Left colon (tissue), 2 donors: ENCODE data around the gene TRPM3. TPM values are rescaled to one million over a fixed set of nuclear protein-coding genes. Genes with fewer than 3 reads are reported as not detected.

Experiments
- ATAC-seq: fragments of 200-7000 bp; cut with Tn5 transposase; one replicate; pipeline ENCODE4 v1.9.1; 2020; ENCODE audit warnings: mild to moderate bottlenecking, moderate library complexity
- DNase-seq, 2 donors: peaks; one replicate each; pipeline ENCODE4 v3.0.0-alpha.2; 2020
- intact Hi-C, 2 donors: fragments of 100-400 bp; cut with DNase I in 1 of 2; cut with micrococcal nuclease in 1 of 2; formaldehyde crosslinking; loops; one replicate each; pipeline versions ENCODE4 v1.11.2 to v1.14.0; 2022; cut with DNase I, micrococcal nuclease
- long read RNA-seq: library from polyadenylated mRNA; unstranded; transcript quantifications from one replicate; pipeline ENCODE4 v2.0.0, GENCODE V29; 2021
- total RNA-seq, 2 donors: library from RNA; stranded (reverse); fragmentation: NEBNext Ultra II Directional; extraction: Animal tissue kit (Norgen Biotek cat#: 25700); gene quantifications; one replicate each; pipeline ENCODE4 v1.2.1, GENCODE V29; 2021
- donor health status: DM: no; HTN: no; CAD: no.
- donor health status: DM: yes; HTN: yes; CAD: no.

Gene TRPM3
- total RNA-seq = under 1 TPM; 0.22 to 0.73 TPM
- long read RNA-seq, partial matches to known transcripts = 0 of 2 reads
- long read RNA-seq, other reads (novel, unspliced or antisense) = 2 of 2 reads

GRCh38 chr9:71121275-71122021 lies at the start of gene TRPM3:
TRPM3 (minus strand) TSS chr9:71121621; CDS start chr9:71121354, 267 bp downstream.
- DNase-seq (no peak), ATAC-seq (no peak)
- intact Hi-C loops = loop anchor here in 1 of 2 donors (10.0 kb wide), 1 partner anchor 57 kb away; no protein-coding TSS in a partner anchor

DNA sequence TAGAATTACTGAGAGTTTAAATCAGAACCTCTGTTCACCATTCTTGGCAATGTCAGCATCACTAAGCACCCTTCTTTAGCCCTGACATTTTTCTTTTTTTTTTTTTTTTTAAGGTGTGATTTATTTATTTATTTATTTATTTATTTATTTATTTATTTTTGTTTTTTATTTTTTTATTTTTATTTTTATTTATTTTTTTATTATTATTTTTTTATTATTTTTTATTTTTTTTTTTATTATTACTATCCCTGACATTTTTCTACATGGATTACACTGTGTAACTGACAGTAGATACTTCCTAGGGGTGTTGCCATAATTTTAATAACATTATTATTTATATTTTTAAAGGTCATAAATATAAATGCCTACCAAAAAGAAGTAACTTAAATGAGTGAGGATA lies 47.0 kb upstream of the TRPM3 start:
- DNase-seq (no peak), ATAC-seq (no peak)
- intact Hi-C loops = no loop called here

GRCh38 chr9:71162126-71162525 lies 40.7 kb upstream of the TRPM3 start:
- intact Hi-C loops = no loop called here
- no peak for ATAC-seq
- no peak for DNase-seq

DNA sequence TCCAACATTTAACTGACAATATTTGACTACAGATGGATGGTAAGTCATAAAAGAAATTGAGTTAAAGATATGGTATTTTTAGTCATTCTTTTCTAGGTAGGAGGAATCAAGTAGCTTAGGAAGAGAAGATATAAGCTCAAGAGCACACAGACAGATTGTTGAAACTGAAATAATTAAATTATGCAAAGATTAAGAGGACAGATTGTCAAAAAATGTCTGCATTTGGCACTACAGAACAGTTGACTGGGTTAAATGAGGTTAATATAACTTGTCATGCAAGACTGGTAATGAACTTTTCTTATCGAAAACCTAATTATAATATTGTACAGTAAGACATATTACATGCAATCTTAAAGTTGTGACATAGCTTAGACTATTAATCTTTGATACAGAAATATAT lies 36.3 kb upstream of the TRPM3 start:
- intact Hi-C loops = loop anchor here in 1 of 2 donors (5.0 kb wide), 1 partner anchor 120 kb away; no protein-coding TSS in a partner anchor
- DNase-seq = no peak
- ATAC-seq = no peak

- intact Hi-C loops = no loop called here
- DNase-seq = no peak
- no peak for ATAC-seq
These were observed 25.9 kb upstream of the TRPM3 start for GRCh38 chr9:71147368-71147767.

- ATAC-seq (no peak), DNase-seq (no peak)
- intact Hi-C loops = no loop called here
These were observed 25.1 kb upstream of the TRPM3 start for GRCh38 chr9:71146511-71146910.

GRCh38 chr9:71145179-71145578 lies 23.8 kb upstream of the TRPM3 start:
- ATAC-seq (no peak), DNase-seq (no peak)
- intact Hi-C loops = no loop called here

DNA sequence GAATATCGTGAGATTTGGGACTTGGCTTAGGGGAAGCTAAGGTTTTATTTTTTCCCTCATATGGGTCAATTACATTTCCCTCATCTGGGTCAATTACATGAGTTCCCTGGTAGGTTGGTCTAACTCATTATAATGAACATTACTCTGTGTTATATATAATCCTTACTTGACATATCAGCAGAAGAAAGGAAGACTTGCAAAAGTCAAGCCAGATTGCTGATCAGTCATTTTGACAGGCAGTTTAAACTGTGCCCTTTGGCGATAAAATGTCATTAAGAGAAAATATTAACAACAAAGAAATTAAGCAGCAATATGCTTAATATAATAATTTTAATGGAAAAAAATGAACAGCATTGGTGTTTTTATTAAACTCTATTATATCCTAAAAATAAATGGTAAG lies 23.1 kb upstream of the TRPM3 start:
- ATAC-seq (no peak), DNase-seq (no peak)
- intact Hi-C loops = no loop called here

- ATAC-seq = no peak
- DNase-seq = no peak
- intact Hi-C loops = no loop called here
These were observed 15.3 kb upstream of the TRPM3 start for GRCh38 chr9:71136696-71137095.

DNA sequence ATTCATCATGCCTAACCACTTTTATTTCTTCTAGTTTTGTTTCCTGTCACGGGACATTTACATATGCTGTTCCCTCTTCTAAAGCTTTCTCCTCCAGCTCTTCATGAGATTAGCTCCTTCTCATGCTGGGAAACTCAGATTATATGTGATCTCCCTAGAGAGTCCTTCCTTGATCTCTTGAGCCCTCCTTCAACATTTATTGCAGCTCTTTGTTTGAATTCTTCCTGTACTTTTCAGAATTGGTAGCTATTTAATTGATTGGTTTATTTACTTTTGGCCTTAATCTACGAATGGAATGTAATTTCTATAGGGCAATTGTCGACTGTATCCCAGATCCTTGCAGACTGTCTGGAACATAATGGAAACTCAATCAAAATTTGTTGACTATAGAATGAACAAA lies 9.7 kb upstream of the TRPM3 start:
- ATAC-seq = peak; percentile 17
- DNase-seq = no peak
- intact Hi-C loops = no loop called here

DNA sequence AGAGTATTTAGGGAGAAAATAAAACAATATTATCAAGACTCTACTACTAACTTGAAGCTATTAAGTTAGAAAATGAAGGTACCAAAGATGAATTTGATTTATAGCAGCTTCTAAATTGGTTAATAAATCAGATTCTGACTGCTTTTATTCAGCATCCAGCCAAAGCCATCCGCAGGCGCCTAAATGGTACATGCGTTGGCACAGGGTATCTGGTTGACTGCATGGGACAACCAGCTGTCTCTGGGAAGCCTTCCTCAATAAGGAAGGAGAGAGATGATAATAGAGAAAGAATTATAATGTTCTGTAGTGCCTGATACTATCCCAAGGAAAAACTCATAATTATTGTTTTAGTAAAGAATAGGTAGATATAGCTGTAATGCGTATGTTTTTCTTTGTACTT lies 9.1 kb upstream of the TRPM3 start:
- ATAC-seq = no peak
- intact Hi-C loops = no loop called here
- no peak for DNase-seq

- DNase-seq (no peak), ATAC-seq (no peak)
- intact Hi-C loops = loop anchor here in 1 of 2 donors (10.0 kb wide), 1 partner anchor 64 kb away; no protein-coding TSS in a partner anchor
These were observed 7.4 kb upstream of the TRPM3 start for GRCh38 chr9:71128796-71129195.

DNA sequence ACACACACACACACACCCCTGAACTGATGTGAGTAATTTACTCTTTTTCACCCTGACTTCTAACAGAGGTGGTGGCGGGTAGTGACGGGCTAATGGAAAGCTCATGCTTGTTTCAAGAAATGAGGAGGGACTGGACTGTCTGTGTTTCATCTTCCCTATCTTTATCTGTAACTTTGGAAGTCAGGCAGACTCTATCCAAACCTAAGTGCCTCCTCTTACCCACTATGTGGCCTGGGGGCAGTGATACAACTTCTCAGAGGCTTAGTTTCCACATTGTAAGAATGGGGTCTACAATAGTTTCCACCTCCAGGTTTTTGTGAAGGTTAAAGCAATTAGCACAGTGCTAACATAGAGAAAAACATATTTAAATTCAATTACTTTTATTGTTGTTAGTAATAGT lies 5.9 kb upstream of the TRPM3 start:
- no peak for DNase-seq
- intact Hi-C loops = loop anchor here in 1 of 2 donors (10.0 kb wide), 1 partner anchor 62 kb away; no protein-coding TSS in a partner anchor
- ATAC-seq = no peak

DNA sequence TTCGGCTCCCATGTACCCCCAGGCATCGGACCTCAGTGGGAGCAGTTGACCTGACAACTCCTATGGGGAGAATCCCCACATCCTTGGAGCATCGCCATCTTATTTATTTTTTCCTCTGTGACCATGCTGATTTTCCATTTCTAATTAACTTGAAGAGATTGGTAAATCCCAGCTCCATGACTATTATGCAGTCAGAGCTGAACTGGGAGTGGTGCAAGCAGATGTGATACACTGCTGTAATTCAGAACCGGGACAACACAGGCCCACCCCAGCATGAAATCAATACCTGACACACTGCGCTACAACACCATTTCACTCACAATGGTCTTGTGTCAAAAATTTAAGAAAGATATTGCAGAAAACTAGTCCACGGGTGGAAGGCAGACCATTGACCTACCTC lies 1.0 kb upstream of the TRPM3 start:
- ATAC-seq (no peak), DNase-seq (no peak)
- intact Hi-C loops = loop anchor here in 1 of 2 donors (10.0 kb wide), 1 partner anchor 58 kb away; no protein-coding TSS in a partner anchor

- intact Hi-C loops = loop anchor here in 1 of 2 donors (10.0 kb wide), 1 partner anchor 57 kb away; no protein-coding TSS in a partner anchor
- DNase-seq (no peak), ATAC-seq (no peak)
These were observed 528 bp upstream of the TRPM3 start for GRCh38 chr9:71122022-71122275.

DNA sequence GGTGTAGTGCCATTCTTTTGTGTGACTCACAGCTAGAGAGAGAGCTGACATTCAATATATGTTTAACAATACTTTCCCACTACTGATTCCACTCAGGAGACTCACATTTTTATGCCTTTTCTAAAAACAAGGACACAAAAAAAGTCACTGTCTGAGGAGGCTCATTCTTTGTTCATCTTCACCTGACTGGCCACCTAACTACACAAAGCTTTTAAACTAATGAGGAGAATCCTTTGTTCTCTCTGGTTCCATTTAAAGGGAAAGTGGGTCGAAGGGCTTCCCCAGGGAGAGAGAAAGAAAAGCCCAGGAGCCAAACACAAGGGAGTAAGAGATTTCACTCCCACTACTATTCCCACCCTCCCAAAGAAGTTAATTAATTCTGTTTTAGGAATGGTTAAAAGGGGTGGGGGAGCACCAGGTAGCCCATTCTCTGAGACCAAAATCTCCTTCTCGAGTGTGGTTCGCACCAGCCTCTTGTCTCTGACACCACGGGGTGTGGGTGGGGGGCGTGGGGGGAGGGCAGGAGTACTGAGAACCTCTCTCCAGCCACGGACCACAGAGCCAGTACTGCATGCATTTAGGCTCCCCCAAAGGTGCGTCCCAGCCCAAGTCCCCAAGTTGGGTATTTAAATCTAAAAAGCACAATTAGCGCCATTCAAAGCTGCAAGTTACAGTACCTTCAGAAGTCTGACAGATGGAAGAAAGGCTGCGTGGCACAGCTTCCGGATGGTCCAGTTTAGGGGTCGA lies 747 bp downstream of the TRPM3 start:
- ATAC-seq (no peak), DNase-seq (no peak)
- intact Hi-C loops = loop anchor here in 1 of 2 donors (10.0 kb wide), 1 partner anchor 56 kb away; no protein-coding TSS in a partner anchor

- intact Hi-C loops = loop anchor here in 1 of 2 donors (10.0 kb wide), 1 partner anchor 55 kb away; no protein-coding TSS in a partner anchor
- no peak for DNase-seq
- no peak for ATAC-seq
These were observed 1.7 kb downstream of the TRPM3 start for GRCh38 chr9:71119746-71120145.

DNA sequence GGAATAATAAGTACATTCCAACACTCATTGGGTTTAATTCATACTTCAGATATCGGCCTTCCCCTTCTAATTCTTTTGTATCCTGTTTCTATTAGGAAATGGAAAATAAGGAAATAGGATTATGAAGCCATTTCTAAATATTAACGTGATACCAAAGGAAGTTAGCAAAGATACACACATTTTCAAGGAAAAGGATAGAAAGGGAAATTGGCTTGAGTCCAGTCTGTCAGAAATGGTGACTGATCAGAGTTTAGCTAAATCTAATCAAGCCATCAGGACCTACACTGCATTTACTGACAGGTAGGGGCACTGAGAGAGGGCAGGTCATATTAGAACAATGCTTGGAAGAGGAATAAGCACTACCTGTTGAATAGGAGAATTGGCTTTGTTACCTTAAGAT lies 3.1 kb downstream of the TRPM3 start:
- DNase-seq (no peak), ATAC-seq (no peak)
- intact Hi-C loops = no loop called here

DNA sequence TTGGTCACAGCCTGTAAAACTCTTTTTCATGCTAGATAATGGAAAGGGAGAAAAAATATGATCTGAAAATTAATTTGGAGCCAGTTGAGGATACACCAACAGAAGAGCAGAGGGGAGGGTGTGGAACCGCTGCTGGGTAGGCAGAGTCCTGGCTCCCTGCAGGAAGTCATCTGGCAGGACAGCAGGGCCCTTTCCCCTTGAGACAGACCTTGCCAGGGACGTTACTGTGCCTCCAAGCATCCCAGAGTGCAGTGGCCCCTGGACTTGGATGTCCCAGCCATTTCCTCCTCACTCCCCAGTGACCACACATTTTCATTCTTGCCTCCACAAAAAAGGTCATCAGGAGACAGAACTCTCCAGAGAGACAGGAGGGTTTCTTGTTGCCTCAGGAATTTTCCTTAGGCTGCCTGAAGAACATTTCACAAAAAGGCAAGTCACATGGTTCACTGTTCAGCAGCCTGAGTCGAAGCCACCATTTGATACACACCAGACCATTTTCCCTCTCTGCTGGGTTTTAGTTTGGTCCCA lies 5.9 kb downstream of the TRPM3 start:
- no peak for ATAC-seq
- DNase-seq = no peak
- intact Hi-C loops = no loop called here

- DNase-seq (no peak), ATAC-seq (no peak)
- intact Hi-C loops = no loop called here
These were observed 8.6 kb downstream of the TRPM3 start for GRCh38 chr9:71112866-71113265.
